Right renal cortex interstitium (tissue), 3 donors: Measurements from ENCODE around the gene LCE2B. TPM values are rescaled to one million over a fixed set of nuclear protein-coding genes. Genes with fewer than 3 reads are reported as not detected.
"Not testable (repeated sequence)": the region's sequence is repeated elsewhere in the genome, so short reads cannot be mapped to it uniquely, and the experiment has no call there.

Experiments
- DNase-seq, 3 donors: peaks; one replicate each; pipeline ENCODE4 v3.0.0-alpha.2; 2013; ENCODE audit warnings: low read depth in 3 of 3, low spot score in 2 of 3
- polyA plus RNA-seq, 3 donors: library from polyadenylated mRNA; unstranded; fragments of 120-200 nt; gene quantifications; one replicate each; pipeline ENCODE4 v1.2.1, GENCODE V29; 2013; ENCODE audit not compliant: insufficient read length in 3 of 3

Gene LCE2B, protein sequence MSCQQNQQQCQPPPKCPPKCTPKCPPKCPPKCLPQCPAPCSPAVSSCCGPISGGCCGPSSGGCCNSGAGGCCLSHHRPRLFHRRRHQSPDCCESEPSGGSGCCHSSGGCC
- polyA plus RNA-seq, result not detected

DNA sequence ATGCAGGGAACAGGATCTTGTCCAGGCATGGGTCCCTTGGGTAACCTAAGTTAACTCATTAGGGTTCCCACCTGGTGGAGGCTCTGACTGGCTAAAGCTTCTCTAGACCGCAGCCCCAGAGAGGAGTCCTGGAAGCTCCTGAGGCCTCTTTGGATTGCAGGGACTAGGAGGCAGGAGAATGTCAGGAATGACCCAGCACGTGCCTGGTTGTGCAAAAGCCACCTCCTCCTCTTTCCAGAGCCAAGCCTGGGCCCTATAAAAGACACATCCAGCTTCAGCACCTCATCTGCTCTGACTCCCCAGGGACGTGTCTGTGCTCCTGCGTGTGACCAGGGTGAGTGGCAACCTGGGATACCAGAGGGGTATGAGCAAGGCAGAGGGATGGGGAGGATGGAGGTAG, at the start of gene LCE2B:
TSS of gene LCE2B (plus strand) at position 301 of the 400 bp plus-strand sequence. CDS start 721 bp downstream, outside the sequence.
- DNase-seq, result not testable (repeated sequence)

DNA sequence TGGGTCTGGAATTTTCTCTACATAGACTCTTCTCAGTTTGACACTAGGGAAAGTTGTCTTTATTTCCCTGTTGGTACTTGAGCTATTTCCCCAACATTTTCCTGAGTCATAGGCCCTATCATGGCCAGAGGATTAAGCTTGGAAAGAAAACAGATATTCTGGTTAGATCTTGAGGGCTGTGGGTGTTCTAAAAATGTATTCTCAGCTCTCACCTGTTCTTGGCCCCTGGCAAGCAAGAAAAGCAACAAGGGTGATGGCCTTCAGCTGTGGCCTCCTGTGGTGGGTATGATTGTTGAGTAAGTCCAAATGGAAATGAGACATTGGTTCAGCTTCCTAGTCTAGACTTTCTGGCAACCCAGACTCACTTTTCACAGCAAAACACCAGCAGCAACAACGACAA, 45.6 kb upstream of the LCE2B start:
- DNase-seq, result no peak

DNA sequence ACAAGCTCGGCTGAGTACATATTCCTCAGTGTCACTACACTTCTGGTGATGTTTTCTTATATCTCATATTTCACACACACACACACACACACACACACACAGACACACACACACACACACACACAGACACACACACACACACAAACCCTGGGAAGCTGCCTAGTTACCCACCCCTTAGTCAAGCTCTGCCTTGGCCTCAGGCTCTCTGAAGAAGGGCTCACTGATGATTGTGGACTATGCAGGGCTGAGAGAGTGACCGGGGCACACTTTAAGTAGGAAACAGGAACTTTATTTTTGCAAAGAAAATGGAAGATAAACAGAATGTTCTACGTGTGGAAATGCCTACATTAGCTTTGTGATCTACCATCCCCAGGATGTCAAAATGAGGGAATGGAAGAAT, 42.0 kb upstream of the LCE2B start:
- DNase-seq, result no peak

DNA sequence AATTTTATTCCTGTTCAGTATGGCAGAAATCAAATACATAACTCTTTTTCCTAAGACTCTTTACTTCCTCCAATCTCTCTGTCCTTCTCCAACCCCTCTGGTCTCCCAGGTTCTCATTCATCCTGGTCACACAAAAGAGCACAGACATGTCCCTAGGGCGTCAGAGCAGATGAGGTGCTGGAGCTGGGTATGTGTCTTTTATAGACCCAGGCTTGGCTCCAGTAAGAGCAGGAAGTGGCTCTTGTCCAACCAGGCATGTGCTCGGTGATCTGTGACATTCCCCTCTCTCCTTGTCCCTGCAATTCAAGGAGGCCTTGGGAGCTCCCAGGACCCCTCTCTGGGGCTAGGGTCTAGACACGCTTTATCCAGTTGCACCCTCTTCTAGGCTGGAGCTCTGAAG, 40.8 kb upstream of the LCE2B start:
- DNase-seq, result no peak

DNA sequence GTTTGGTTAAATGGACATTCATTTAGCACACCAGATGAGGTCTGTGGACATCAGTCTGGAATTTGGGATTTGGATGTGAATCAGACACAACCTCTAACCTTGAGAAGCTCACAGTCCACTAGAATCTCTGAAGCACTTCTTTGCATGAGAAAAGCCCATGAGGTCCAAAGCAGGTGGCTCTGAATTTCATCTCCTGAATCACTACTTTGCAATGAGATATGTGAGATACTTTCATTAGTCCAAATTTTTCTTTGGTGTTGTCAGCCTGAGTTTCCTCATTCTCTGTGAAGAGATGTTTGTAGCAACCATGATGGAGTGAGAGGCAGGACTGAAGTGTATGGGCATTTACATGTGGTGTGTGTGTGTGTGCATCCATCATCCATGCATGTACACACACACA, 39.3 kb upstream of the LCE2B start:
- no peak for DNase-seq

DNA sequence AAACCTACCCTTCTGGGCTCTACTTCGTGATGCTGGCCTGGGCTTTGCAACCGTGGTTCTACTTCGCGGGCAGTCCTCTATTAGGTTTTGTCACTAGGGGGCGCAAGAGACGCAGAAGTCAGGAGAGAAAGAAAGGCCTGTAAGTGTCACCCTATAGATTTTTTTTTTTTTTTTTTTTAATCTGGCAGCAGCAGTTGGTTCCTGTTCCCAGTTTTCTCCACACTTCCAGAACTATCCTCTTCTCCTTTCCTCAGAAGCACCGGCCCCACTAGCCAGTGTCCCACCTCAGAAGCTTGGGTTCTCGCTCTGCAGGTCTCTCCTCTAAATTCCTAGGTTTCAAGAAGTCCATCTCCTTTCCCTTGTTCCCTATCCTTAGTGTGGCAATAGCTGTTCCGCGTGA, 31.8 kb upstream of the LCE2B start:
- DNase-seq, result peak; percentile 25 to 41 (median 25)

DNA sequence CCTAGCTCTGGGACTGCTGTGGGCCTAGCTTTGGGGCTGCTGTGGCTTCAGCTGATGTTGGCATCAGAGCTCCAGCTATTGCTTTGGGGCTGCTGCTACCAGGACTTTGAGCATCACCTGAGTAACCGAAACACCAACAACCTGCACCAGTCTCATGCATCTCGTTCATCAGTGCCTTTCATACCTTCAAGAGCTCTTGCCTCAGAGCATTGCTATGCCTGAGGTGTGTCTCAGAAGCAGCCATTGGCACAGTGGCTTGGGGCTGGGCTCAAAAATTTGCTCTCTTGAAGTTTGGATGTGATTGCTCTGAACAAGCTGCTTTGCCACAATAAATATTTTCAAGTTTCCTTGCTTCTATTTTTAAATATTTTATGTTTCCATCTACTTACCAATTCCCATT, 29.5 kb upstream of the LCE2B start:
- no peak for DNase-seq

DNA sequence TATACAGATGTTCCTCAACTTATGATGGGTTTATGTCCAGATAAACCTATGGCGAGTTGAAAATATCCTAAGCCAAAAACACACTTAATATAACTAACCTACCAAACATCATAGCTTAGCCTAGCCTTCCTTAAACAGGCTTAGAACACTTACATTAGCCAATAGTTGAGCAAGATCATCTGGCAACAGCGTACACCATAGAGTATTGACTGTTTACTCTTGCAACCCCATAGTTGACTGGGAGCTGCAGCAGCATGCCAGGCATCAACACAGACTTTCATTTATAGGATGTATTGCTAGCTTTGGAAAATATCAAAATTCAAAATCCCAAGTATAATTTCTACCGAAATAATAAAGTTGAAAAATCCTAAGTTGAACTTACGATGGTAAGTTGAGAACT, 28.2 kb upstream of the LCE2B start:
- DNase-seq, result no peak

DNA sequence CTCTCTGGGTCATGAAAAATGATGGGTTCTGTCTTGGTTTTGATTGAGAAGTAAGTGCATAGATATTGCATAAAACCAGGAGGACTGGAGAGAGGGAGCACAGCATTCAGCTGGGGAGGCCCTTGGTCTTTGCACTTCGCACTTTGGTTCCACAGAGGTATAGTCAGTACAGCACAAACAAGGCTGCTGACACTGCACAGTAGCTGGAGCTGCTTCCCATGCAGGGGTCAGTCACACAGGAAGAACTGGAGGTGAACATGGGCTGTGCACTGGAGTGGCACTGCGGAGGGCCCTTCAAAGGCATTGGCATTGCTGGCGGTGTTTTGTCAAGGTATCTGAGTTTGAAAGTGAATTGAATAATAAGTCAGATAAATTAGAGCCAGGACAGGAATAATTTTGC, 27.3 kb upstream of the LCE2B start:
- DNase-seq, result no peak

DNA sequence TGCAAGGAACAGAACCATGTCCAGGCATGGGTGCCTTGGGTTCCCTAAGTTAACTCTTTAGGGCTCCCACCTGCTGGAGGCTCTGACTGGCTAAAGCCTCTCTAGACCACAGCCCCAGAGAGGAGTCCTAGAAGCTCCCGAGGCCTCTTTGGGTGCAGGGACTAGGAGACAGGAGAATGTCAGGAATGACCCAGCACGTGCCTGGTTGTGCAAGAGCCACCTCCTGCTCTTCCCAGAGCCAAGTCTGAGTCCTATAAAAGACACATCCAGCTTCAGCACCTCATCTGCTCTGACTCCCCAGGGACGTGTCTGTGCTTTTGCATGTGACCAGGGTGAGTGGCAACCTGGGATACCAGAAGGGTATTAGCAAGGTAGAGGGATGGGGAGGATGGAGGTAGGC, 22.8 kb upstream of the LCE2B start, which contains the start of gene LCE2D:
TSS of gene LCE2D (plus strand) at position 283 of the 400 bp plus-strand sequence. CDS start 726 bp downstream, outside the sequence.
- no peak for DNase-seq

DNA sequence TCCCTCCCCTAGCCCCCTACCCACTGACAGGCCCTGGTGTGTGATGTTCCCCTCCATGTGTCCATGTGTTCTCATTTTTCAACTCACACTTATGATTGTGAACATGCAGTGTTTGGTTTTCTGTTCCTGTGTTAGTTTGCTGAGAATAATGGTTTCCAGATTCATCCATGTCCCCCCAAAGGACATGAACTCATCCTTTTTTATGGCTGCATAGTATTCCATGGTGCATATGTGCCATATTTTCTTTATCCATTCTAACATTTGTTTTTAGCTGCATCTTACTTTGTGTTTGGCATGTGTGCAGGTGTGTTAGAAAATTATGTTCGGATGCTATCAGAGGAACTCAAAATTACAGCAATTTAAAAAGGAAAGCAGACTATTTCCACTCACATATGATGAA, 19.8 kb upstream of the LCE2B start:
- DNase-seq, result not testable (repeated sequence)

DNA sequence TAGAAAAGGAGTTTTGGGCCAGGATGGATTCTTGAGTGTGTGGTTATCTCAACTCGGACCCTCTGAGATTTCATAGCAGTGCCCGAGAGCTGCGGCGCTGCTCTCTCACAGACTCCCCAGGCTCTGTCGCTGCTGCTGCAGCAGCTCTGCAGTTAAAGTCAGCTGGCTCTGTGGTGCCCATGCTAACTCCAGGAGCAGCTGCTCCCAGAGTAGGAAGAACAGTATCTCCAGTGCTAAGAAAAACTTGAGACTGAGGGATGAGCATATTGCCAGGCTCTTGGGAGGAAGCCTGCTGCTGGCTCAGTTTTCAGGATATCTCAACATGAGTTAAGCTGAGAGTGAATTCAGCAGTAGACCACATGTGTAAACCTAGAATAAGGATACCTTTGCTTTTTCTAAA, 18.3 kb upstream of the LCE2B start:
- no peak for DNase-seq

DNA sequence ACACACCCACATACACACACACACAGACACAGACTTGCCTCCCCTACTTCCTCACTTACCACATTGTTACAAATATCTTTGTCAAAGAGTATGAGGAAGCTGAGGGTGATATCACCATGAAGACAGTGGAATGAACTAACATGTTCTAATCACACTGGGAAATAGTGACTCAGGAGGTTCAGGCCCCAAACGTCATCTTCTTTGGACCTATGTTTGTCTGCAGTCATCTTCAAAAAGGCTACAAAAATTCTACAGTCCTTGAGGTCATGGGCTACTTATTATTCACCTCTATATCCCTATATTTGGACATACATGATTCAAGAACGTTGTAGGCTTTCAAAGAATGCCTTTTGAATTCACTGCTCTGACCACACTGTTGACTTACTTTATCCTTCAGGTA, 12.9 kb upstream of the LCE2B start:
- no peak for DNase-seq

DNA sequence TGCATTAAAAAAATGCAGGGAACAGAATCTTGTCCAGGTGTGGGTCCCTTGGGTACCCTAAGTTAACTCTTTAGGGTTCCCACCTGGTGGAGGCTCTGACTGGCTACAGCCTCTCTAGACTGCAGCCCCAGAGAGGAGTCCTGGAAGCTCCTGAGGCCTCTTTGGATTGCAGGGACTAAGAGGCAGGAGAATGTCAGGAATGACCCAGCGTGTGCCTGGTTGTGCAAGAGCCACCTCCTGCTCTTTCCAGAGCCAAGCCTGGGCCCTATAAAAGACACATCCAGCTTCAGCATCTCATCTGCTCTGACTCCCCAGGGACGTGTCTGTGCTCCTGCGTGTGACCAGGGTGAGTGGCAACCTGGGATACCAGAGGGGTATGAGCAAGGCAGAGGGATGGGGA, 10.9 kb upstream of the LCE2B start, which contains the start of gene LCE2C:
TSS of gene LCE2C (plus strand) at position 297 of the 400 bp plus-strand sequence. CDS start 737 bp downstream, outside the sequence.
- not testable (repeated sequence) for DNase-seq

DNA sequence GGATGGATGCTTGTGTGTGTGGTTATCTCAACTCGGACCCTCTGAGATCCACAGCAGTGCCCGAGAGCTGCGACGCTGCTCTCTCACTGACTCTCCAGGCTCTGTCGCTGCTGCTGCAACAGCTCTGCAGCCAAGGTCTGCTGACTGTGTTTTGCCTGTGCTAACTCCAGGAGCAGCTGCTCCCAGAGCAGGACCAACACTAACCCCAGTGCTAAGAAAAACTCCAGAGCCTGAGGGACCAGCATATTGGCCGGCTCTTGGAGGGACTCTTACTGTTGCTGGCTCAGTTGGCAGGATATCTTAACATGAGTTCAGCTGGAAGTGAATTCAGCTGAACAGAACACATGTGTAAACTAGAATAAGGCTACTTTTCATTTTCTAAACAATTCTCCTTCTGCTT, 6.5 kb upstream of the LCE2B start:
- no peak for DNase-seq

DNA sequence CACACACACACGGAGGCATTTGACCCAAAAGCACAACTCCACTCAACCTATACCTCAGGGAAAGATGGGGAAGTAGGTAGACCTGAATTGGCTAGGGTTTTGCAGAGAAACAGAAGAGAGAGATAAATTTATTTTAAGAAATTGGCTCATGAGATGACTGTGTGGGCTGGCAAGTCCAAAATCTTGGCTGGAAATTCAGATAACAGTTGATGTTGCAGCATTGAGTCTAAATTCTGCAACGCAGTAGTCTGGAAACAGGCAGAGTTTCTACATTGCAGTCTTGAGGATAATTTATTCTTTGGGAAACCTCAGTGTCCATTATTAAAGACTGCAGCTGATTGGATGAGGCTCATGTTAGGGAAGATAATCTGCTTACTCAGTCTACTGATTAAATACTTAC, 4.3 kb upstream of the LCE2B start:
- DNase-seq, result no peak

DNA sequence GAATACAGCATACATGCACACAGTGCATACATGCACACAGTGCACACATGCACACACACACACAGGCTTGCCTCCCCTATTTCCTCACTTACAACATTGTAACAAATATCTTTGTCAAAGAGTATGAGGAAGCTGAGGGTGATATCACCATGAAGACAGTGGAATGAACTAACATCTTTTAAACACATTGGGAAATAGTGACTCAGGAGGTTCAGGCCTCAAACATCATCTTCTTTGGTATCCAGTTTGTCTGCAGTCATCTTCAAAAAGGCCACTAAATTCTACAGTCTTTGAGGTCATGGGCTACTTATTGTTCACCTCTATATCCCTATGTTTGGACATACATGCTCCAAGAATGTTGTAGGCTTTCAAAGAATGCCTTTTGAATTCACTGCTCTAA, 2.1 kb upstream of the LCE2B start:
- DNase-seq, result no peak

DNA sequence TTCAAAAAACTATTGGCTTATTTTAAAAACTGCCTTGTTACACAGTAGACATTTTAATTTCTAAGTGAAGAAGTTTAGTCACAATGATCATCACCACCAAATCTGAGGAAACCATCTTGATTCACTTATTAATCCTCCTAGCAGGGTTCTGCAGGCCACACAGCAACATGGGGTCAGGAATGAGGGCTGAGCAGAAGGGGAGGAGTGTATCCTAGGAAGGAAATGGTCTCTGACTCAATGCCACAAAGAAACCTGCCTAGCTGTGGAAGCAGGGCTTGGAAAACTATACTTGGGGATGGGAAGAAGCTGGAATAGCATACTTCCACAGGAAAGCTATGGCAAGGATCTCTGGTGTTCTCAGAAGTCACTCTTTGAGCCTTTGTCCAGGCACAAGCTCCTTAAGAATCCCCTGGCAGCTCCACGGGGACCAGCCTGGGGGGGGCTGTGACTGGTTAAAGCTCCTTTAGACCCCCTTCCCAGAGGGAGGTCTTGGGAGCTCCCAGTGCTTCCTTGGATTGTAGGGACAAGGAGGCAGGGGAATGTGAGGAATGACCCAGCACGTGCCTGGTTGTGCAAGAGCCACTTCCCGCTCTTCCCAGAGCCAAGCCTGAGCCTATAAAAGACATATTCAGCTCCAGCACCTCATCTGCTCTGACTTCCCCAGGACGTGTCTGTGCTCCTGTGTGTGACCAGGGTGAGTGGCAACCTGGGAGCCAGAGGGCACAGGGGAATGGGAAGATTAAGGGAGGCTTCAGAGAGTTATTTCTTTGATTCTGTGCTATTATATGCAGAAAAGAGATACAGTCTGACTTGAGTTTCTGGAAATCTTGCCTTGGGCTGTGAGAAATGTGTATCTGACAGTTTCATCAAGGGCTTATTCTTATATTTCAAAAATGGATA, 12.0 kb downstream of the LCE2B start, which contains the start of gene LCE2A:
TSS of gene LCE2A (plus strand) at position 645 of the 900 bp plus-strand sequence. CDS start 557 bp downstream, outside the sequence.
- no peak for DNase-seq

DNA sequence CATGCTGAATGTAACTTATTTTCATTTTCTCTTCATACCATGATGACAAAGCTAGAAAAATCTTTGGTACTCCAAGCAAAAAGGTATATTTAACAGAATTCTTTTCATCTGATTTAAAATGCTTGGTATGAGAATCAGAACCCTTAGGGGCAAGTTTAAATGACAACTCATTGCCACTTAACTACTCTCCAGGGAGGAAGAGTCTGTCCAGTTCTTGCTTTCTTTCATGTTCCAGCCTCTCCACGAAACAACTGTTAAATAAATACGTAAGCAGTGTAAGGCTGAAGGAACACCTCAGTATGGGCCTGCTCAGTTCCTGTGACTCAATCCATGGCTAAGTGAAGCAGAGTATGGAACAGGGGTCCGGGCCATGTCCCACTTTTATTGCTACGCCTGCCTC, 13.8 kb downstream of the LCE2B start:
- DNase-seq, result no peak

DNA sequence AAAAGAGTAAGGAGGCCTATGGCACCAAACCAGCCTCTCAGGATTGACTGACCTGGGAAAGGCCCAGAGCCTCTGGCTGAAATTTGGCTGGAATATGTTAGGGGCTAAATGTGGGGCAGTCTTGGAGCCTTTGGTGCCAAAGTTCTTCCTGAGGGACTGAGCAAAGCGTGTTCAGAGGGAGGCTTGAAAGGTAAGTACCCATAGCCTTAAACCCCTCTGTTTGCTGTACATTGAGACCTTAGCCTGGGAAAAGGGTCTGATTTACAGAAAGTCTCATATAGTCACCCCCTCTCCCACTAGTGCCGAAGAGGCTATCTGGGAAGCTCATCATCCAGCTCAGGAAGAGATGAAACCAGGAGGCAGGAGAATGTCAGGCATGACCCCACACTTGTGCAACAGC, 21.9 kb downstream of the LCE2B start, which contains the start of gene LCE4A:
TSS of gene LCE4A (plus strand) at position 301 of the 400 bp plus-strand sequence. CDS start 916 bp downstream, outside the sequence.
- DNase-seq, result no peak

DNA sequence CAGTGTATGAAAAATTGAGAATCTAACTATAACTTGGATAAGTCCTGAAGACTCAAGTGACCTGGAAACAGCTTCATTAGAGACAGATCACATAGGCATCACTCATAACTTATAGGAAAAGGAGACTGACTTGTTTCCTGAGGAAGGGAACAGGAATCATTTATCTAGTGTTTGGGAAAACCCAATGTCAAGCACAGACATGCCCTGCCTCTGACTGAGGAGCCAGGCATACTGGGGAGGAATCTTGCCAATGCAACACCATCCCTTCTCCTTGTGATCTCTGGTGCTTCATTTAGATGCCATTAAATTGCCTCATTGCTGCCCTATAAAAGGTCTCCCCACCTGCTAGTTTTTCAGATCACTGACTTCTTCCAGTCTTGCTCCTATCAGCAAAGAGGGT, 32.3 kb downstream of the LCE2B start:
- DNase-seq, result no peak

DNA sequence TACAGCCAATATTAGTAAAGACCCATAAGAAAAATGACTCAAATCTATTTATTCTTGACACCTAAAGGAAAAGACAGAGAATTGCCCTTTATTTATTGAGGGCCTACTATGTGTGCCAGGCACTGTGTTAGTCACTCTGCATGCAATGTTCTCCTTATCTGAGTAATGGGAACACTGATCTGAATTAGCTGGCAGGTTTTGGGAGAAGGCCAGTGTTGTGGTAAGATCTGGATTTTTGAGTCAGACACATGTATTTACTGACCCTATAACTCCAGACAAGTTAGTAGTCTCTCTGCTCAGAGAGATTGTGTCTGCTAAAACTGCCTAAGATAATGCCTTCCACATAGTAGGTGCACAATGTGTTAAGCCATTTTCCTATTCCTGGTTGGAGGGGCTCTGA, 39.3 kb downstream of the LCE2B start:
- DNase-seq, result no peak
